HG02840 (cell line): Measurements from ENCODE around the gene PKLR.
A peak's percentile ranks its signal among the peaks of the same experiment; 100 is the strongest.
"Not testable (repeated sequence)": the region's sequence is repeated elsewhere in the genome, so short reads cannot be mapped to it uniquely, and the experiment has no call there.

ENCODE experiments used
- ATAC-seq: cut with Tn5 transposase; IDR thresholded peaks from one replicate; pipeline ENCODE4 v1.9.1; 2021; ENCODE audit warnings: mild to moderate bottlenecking, moderate library complexity, moderate number of reproducible peaks; ENCODE audit not compliant: unreplicated experiment, low FRiP score

PKLR gene

GRCh38 chr1:155319536-155319935 is 18.3 kb upstream of the PKLR start:
- no peak for ATAC-seq

- no peak for ATAC-seq
Observed at GRCh38 chr1:155318082-155318481, 16.8 kb upstream of the PKLR start.

- ATAC-seq: no peak
Observed at GRCh38 chr1:155316922-155317321, 15.7 kb upstream of the PKLR start.

GRCh38 chr1:155313261-155313660 is 12.0 kb upstream of the PKLR start:
- ATAC-seq: no peak

GRCh38 chr1:155309423-155310021 is 8.3 kb upstream of the PKLR start:
- ATAC-seq: no peak

- ATAC-seq: peak; percentile 94
Observed at GRCh38 chr1:155308493-155309422, 7.5 kb upstream of the PKLR start, which contains the start of gene FDPS. Gene FDPS (plus strand): TSS chr1:155308866. CDS start chr1:155309790, 924 bp downstream.

- no peak for ATAC-seq
Observed at GRCh38 chr1:155307247-155307740, 6.1 kb upstream of the PKLR start.

- ATAC-seq: no peak
Observed at GRCh38 chr1:155305881-155306391, 4.7 kb upstream of the PKLR start.

- ATAC-seq: no peak
Observed at GRCh38 chr1:155304558-155305063, 3.4 kb upstream of the PKLR start.

GRCh38 chr1:155300553-155301329 is 497 bp downstream of the PKLR start:
- ATAC-seq: no peak

GRCh38 chr1:155300024-155300423 is 1.2 kb downstream of the PKLR start:
- no peak for ATAC-seq

GRCh38 chr1:155297384-155297783 is 3.9 kb downstream of the PKLR start:
- ATAC-seq: no peak

GRCh38 chr1:155296661-155297060 is 4.6 kb downstream of the PKLR start:
- ATAC-seq: no peak

GRCh38 chr1:155295942-155296267 is 5.3 kb downstream of the PKLR start:
- no peak for ATAC-seq

- ATAC-seq: no peak
Observed at GRCh38 chr1:155295183-155295941, 5.9 kb downstream of the PKLR start.

- no peak for ATAC-seq
Observed at GRCh38 chr1:155294520-155295182, 6.6 kb downstream of the PKLR start.

GRCh38 chr1:155293086-155293749 is 8.0 kb downstream of the PKLR start:
- no peak for ATAC-seq

GRCh38 chr1:155291006-155291405 is 10.2 kb downstream of the PKLR start:
- ATAC-seq: not testable (repeated sequence)
